ENCODE data around the gene PIK3C2G.

Gene PIK3C2G

GRCh38 chr12:18275981-18276380 lies 14.7 kb downstream of the PIK3C2G start:
- no peak for DNase-seq

- DNase-seq: no peak
These were observed 15.9 kb downstream of the PIK3C2G start for GRCh38 chr12:18277196-18277595.

DNA sequence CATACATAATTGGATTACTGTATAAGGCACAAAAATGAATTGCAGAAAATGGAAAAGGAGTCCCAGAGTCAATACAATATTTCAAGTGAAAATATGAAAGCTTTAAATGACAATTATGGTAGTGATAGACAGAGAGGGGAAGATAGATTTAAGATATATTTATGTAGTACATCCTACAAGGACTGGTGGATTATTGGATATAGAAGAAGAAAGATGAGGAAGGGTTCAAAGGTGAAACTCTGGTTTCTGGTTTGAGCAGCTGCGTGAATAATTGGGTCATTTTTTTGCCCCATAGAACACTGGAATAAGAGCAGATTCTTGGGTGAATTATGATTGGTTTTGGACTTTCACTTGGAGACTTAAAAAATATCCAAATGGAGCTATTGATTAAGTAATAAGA lies 19.4 kb downstream of the PIK3C2G start:
- DNase-seq: no peak

- DNase-seq: no peak
These were observed 20.6 kb downstream of the PIK3C2G start for GRCh38 chr12:18281941-18282340.

- DNase-seq: no peak
These were observed 22.5 kb downstream of the PIK3C2G start for GRCh38 chr12:18283831-18284230.

GRCh38 chr12:18284386-18284785 lies 23.1 kb downstream of the PIK3C2G start:
- no peak for DNase-seq

GRCh38 chr12:18285161-18285560 lies 23.8 kb downstream of the PIK3C2G start:
- DNase-seq: no peak

DNA sequence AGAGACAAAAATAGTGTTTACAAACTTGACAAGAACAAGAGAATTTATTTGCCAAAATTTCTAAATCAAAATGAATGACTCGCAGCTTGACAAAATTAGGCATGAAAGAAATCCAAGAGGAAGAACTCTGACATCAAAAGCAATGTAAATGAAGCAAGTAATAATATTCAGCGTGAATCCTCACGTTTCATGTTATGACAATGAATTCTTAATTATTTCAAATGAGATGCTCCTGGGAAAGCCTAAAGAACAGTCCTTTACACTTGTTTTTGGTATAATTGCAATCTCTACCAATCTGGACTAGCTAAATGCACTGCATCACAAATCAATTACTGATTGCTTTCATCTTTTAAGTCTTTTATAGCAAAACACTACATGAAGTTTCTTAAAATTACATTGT lies 29.1 kb downstream of the PIK3C2G start:
- DNase-seq: no peak

DNA sequence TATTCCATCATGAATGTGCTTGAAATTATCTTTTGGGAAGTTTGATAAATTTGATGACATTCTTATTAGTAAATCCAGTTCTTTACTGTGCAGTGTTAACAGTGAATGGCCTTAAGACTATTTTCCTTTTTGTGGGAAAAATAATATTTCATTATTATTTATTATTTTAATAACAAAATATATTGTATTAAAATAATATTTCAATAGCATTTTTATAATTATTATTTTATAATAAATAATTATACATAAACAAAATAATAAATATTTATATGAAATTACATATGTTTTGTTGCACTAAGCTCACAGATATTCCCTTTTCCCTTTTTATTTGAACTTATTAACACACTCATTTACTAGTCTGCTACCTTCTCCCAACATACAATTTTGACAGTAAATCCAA lies 33.6 kb downstream of the PIK3C2G start:
- DNase-seq: no peak

GRCh38 chr12:18296201-18296908 lies 35.0 kb downstream of the PIK3C2G start:
- no peak for DNase-seq

DNA sequence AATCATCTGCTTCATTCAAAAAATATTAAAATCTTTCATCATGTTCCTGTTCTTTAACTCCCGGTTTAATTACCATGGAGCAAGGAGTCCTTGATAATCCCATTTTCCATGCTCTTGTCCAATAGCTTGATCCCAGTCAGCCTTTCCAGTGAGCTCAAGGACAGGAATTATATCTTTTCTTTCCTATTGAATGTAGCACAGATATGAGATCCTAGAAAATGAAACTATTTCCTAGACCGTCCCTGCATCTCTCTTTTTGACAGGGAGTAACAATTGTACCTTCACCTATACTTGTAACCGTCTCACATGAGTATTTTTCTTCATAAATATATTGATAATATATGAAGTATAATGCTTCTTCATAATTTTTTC lies 35.6 kb downstream of the PIK3C2G start:
- no peak for DNase-seq

DNA sequence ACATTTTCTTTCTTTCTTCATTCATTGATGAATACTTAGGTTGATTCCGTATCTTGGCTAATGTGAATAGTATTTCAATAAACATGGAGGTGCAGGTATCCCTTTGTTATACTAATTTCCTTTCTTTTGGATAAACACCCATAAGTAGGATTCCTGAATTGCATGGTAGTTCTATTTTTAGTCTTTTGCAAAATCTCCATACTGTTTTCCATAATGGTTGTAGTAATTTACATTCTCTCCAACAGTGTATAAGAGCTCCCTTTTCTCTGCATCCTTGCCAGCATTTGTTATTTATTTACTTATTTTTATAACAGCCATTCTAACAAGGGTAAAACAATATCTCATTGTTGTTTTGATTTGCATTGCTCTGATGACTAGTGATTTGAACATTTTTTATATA lies 36.6 kb downstream of the PIK3C2G start:
- no peak for DNase-seq

GRCh38 chr12:18302809-18303430 lies 41.6 kb downstream of the PIK3C2G start:
- no peak for DNase-seq

DNA sequence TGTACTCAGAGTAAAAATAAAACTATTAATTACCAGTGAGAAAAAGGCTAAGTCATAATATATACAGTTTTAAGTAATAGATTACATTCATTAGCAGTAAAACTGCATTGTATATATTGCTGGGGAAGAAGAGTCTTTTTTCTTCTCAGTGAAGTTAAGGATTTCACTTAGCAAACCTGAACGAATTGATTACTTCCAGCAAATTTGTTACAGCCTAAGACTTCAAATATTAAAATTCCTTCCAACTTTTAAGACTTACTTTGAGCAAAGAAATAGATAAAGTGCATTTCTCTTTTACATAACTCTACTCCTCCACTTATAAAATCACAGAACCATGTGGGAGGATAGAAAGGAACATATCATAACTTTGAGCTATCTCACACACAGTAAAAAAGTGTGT lies 43.3 kb downstream of the PIK3C2G start:
- no peak for DNase-seq

GRCh38 chr12:18306311-18306710 lies 45.0 kb downstream of the PIK3C2G start:
- no peak for DNase-seq

- DNase-seq: no peak
These were observed 52.0 kb downstream of the PIK3C2G start for GRCh38 chr12:18313306-18313705.

DNA sequence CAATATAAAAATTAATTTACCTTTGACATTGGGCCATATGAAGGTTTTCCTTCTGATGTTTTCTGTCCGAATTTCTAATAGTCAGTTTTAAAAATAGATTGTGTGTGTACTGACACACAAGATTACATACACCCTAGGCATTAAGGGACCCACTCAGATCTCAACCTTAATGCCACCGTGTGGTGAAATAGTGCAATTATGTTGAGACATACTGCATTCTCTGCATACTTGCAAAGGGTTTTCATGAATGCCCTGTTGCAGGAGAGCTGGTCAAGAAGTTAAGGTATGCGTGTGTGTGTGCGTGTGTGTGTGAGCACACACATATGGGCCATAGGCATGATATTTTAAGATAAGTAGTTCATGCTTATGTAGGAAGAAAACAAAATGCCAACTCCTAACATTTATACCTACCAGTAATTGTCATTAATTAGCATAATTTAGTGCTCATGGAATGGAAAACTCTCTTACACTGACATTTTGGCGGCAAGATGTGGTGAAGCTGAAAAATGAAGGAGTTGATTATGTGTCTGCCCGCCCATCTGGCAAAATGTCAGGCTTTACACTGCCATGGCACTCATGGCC lies 58.8 kb downstream of the PIK3C2G start:
- DNase-seq: no peak

DNA sequence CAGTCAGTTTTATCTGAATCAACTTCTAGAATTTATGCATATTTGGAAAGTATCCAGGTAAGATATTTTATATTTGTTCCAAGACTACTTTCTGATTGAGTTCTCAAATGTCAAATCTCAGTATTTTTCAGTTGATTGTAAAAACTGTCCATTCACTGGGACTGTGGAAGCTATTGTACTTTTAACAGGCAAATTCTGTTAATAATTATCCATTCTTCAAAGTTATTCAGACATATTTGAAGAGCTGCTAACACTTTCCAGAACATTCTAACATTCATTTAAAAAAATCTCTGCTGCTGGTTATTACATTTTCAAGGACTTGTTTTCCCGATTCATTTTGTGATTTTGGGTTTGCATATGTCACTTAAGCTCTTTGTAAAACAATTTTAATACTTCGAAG lies 59.7 kb downstream of the PIK3C2G start:
- no peak for DNase-seq

- DNase-seq: no peak
These were observed 61.8 kb downstream of the PIK3C2G start for GRCh38 chr12:18323159-18323558.

DNA sequence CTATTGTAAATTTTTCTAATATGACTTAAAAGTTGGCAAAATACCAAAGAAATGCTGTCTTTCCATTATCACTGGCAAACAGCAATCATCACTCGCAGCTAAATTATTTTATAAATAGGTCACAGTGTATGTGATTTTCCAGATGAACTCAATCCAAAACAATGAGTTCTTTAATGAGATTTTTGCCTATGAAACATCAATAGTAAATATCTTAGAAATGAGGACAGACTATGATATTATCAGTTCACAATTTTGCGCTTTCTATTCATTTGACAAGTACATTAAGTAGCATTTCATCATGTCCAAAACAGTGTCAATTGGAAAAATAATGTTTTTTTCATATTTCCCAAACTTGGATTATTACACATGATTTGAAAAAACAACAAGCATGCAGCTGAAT lies 65.7 kb downstream of the PIK3C2G start:
- DNase-seq: no peak

- DNase-seq: no peak
These were observed 70.9 kb downstream of the PIK3C2G start for GRCh38 chr12:18332173-18332572.

GRCh38 chr12:18339633-18340032 lies 78.3 kb downstream of the PIK3C2G start:
- DNase-seq: no peak

GRCh38 chr12:18340186-18340585 lies 78.9 kb downstream of the PIK3C2G start:
- no peak for DNase-seq

GRCh38 chr12:18340786-18341185 lies 79.5 kb downstream of the PIK3C2G start:
- DNase-seq: no peak

GRCh38 chr12:18343708-18344107 lies 82.4 kb downstream of the PIK3C2G start:
- DNase-seq: no peak

Data from CD4-positive, alpha-beta T cell treated with Interleukin-17A for 1 hour (primary cell).